ENCODE data around the gene FBXW7.

FBXW7 gene

DNA sequence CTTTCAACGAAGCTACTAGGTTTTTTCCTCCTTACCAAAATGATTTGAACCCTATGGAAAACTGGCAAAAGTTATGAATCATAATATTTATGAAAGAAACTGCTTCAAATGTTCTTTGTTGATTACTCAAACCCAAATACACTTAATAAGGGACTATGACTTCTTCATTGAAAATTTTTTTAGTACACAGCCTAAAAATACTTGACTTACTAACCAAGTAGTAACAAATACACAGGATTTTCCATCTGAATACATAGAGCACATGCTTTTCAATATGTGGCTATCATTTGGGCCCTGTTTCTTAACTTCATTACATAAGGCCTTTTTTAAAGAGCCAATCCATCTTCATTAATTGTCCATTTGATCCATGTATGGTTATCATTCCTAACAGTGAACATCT lies 171.5 kb downstream of the FBXW7 start:
- DNase-seq: no peak

DNA sequence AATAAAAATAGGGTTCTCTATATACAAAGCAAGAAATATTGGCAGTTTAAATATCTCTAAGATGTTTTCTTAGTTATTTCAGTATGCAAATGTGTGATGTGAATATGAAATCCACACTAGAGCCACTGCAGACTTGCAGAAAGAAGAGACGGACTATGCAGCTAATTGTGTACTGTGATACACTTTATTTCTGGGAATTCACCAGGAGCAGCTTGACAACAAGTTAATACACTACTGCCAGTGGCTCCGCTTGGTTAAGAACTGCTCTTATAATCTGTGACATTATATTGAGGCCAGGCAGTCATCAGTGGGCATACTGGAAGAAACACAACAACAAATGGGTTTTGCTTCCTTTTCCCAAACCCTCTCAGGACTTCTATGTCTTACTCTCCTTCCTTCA lies 172.0 kb downstream of the FBXW7 start:
- DNase-seq: no peak

DNA sequence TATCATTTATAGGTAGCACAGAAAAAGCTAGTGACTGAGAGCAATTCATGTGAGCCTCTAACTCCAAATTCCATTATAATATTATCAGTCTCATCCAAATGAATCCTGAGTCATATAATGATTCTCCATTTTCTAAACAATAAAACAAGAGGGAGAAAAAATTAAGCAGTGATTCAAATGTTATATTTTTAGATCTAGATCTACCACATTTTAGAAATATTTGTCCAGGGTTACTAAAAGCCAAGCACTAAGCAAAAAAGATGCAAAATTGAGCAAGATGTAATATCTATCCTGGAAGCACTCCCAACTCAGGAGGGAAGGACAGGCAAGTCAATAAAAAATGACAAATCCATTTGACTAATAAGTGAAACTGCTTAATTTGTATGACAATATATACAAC lies 172.8 kb downstream of the FBXW7 start:
- no peak for DNase-seq

DNA sequence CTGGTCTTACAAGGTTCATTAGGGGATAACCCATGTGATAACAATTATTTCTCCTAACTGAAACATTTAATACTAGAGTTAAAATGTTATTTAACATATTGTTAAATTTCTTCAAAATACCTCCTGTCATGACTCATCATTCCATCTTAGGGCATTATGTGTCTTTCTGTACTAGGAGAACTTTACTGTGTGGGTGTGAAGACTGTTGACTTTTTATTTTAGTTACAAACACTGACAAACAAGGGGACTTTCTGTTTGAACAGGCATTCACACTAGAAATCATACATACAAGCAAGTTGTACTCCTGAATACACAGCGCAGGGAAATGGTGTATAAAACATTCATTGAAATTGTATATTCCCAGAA lies 175.9 kb downstream of the FBXW7 start:
- no peak for DNase-seq

DNA sequence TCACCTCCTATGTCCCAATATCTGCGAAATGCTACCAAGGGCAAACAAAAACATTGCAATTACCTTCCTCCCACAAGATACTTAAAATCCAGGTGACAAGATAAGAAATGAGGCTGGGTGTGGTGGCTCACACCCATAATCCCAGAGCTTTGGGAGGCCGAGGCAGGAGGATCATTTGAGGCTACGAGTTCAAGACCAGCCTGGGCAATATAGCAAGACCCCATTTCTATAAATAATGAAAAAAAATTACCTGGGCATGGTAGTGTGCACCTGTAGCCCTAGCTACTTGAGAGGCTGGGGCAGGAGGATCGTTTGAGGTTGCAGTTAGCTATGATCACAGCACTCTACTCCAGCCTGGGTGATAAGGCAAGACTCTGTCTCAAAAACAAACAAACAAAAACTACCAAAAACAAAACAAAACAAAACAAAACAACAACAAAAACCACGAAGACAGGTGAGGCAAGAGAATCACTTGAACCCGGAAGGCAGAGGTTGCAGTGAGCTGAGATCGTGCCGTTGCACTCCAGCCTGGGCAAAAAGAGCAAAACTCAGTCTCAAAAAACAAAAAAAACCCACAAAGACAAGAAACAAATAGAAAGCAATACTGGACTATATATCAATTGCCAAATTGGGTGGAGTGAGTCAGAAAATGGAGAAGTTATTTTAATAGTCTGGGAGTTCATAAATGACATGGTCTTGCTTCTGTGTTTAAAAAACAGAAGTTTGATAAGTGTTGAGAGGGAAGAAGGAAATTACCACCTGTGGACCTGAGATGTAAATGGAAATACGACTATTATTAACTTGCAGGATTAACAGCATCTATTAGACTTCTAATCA lies 176.5 kb downstream of the FBXW7 start:
- no peak for DNase-seq

DNA sequence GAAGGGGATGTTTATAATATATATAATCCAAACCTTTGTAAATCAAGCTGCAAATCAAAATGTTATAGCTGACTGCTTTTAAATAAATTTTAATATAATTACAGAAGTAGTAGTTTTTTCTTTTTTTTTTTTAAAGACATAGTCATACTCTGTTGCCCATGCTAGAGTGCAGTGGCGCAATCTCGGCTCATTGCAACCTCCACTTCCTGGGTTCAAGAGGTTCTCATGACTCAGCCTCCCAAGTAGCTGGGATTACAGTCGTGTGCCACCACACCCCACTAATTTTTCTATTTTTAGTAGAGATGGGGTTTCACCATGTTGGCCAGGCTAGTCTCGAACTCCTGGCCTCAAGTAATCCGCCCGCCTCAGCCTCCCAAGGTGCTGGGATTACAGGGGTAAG lies 178.7 kb downstream of the FBXW7 start:
- DNase-seq: no peak

DNA sequence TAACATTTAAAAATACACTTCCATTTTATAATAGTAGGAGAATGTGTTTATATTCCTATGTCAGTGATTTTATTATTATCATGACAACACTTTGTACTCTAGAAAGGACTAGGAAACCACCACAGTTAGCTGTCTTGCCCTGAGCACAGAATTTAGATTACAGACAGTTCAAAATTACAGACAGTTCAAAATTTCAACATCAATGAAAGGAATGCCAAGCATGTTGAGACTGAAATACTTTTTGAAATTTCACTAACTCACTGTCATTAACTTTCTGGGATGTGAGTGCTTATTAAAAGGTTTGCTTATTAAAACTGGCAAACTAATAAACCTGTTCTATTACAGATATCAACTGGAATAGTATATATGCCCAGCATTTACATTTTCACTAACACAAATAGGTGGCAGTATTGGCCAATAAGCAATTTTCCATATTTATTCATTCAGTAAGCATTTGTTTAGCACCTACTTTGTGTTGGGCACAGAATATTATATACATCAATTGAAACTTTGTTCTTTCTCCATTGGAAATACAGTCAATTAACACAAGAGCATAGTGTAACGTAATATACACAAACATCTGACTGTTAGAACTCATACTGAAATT lies 179.4 kb downstream of the FBXW7 start:
- DNase-seq: no peak

DNA sequence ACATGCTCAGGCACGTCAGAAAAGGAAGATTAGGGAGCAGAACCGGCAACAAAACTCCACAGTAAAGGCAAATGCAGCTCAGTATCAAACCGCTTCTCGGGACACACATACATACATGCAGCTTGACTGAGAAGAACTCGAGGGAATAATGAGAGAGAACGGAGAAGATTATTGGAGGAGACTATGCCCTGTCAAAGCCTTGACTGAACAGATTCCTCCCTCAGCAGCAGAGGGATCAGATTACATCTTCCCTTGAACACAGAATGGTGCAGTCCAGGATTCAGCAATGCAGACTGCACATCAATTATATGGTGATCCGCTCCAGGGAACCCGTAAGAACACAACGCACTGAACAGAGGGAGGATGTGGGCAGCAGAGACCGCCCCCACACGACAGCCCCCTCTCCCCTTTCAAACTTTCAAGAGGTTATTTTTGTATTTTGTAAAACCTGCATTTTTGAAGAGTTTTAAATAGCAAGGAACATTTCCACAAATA lies 183.2 kb downstream of the FBXW7 start:
- DNase-seq: no peak

DNA sequence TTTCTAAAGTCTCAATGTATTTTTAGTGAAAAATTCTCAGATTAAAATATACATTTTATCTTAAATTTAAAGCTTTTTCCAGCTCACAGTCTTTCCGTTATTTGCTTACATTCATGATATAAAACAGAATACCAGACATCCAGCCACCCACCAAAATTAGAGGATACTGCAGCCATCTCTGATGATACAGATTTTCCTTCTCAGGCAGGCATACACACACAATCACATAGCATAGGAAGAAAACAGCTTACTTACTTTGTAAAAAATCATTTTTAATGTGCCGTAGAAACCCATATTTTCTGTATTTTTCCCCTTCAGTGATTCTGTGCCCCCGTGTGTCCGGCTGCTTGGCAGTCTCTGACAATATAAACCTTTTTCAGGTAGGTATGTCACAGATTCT lies 183.7 kb downstream of the FBXW7 start:
- no peak for DNase-seq

DNA sequence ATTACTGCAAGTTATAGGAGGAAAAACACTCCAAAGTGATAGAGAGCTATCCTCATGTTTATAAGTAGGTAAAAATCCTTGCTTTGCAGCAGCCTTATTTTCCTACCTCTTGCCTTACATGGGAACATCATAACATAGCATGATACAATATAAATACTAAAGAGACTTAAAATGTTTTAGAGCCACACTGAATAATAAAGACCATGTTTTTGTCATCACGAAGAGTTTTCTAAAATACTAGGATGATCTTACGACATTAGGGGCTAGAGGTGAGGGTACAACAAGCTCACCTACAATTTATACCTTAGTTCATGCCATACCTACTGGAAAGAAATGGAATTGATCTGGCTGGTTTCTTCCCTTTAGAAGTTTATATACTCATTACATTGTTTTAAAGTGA lies 184.8 kb downstream of the FBXW7 start:
- DNase-seq: no peak

DNA sequence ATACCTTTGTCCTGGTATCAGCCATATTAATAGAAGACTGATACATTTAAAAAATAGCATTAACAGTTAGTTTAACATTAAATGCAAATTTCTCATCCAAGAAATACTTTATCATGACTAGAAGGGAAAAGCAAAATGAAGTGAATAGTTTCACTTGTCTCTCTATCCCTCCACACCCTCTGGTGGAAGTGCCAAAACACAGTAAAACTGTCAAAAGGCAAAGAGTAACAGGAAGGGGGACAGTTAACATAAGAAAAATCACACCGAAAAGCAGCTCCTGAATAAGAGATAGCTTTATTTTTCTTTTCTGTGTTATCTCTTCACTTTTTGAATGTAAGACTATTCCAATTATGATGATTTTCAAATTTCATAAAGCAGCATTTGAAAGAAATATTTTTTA lies 187.2 kb downstream of the FBXW7 start:
- DNase-seq: no peak

DNA sequence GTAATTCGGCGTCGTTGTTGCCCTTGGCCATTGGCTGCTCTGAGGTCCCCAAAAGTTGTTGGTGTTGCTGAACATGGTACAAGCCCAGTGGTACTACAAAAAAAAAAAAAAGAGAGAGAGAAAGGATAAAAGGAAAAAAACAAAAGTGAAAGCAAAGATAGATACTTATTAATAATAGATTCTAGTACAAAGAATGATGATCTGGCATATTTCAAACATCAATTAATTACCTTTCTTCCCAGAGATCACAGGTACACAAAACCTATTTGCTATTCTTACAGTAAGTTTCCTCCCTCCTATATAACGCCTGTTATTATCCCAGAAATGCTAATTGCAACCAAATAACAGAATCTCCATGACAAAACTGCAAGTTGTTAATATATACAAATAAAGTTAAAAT lies 188.9 kb downstream of the FBXW7 start:
- DNase-seq: no peak

DNA sequence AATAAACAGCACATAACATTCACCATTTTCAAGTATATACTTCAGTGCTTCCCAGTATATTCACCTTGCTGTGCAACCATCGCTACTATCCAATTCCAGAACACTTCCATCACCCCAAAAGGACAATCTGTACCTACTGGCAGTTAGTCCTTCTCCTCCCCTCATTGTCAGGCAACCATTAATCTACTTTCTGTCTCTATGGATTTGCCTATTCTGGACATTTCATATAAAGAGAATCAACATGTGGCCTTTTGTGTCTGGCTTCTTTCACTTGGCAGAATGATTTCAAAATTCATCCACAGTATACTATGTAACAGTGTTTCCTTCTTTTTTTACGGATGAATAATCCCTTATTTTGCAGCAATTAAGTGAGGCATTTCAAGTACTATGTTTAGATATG lies 189.4 kb downstream of the FBXW7 start:
- no peak for DNase-seq

DNA sequence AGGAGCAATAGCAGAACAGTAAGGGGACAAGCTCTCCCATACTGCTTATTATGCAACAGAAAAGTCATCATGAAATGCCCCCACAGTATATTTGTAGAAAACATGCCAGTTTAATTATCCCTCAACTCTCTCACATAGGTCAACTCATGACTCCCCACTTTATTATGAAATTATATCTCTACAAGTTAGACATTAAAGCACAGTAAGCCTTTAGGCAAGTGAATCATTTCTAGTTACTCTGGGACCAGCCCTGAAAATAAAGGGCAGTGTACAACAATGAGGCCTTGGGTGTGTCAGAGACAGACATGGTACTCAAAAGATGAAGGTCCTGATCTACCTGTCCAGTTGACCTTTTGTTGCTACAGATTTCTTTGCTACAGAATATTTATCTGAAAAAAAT lies 191.9 kb downstream of the FBXW7 start:
- no peak for DNase-seq

DNA sequence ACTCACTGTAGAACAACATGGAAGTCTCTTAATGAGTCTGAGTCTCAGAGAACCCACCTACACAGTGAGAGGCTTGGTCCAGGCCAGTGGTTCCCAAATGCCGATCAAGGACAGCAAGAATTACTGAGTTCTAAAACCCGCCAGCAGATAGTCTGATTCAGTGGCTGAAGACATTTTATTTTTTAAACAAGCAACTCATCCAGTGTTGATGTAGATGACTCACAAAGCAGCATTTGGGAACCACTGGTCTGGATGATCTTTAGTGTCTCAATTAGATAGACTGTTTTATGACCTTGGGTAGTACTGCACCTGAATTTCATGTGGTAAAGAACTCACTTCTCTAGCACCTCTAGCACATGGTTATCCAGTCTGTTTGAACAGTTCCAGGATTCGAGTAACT lies 193.6 kb downstream of the FBXW7 start:
- no peak for DNase-seq

DNA sequence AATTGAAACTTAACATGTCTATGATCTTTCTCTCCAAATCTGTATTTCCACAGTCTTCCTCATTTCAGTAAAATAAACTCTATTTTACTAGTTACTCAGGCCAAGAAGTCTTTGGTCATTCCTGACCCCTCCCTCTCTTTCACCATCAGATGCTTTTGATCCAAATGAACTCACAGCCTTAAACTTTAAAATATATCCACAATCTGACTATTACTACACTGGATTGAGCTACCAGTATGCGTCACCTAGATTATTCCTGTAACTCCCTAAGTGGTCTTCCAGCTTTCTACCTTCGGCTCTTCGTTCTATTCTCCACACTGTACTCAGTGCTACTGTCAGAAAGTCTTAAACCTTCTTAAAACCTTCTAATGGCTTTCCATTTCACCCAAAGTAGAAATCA lies 195.1 kb downstream of the FBXW7 start:
- DNase-seq: no peak

DNA sequence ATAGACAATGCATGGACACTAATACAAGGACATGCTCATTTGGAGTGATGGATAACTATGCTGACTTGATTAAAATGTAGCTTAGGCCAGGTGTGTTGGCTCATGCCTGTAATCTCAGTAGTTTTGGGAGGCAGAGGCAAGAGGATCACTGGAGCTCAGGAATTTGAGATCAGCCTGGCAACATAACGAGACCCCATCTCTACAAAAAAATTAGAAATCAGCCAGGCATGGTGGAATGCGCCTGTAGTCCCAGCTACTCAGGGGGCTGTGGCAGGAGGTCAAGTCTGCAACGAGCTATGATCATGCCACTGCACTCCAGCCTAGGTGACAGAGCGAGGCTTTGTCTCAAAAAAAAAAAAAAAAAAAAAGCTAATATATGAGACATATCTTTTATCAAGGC lies 196.3 kb downstream of the FBXW7 start:
- DNase-seq: no peak

DNA sequence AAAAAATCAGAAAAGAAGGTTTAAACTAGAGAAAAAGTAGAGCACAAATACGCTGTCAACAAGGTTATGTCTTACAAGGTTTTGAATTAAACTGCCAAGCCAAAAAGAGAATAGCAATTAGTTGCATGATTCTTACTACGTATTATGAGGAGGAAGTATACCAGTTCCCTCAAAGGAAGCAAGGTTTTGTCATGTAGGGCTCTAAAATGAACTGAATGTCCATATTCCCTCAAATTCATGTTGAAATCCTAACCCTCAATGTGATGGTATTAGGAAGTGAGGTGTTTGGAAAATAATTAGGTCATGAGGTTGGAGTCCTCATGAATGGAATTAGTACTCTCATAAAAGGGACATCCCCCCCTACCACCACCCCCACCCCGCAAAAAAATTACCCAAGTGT lies 201.0 kb downstream of the FBXW7 start:
- DNase-seq: no peak

DNA sequence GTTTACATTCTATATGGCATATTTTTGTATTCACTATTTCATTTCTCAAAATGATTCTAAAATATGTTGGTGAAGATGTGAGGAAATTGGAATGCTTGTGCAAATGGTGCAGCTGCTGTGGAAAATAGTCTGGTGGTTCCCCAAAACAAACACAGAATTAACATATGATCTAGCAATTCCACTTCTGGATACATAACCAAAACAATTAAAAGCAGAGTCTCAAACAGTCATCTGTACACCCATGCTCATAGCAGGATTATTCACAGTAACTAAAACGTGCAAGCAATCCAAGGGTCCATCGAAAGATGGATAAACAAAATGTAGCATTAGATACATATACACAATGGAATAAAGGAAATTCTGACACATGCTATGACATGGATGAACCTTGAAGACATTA lies 204.8 kb downstream of the FBXW7 start:
- no peak for DNase-seq

DNA sequence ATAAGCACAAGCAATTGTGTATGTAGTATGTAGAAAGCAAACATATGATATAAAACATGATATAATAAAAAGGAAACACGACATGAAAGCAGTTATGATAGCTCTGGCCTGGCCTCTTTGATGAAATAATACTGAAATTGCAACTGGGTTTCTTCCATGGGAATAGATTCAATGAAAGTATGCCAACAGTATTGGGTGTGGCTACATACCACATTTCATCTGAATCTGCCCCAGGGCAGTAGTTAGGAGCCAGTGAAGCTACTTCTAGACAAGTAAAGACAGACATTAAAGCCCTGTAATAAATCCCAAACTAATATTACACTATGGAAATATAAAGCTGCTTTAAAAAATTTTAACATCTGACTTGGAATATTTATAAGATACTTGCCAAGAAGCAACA lies 207.3 kb downstream of the FBXW7 start:
- DNase-seq: no peak

DNA sequence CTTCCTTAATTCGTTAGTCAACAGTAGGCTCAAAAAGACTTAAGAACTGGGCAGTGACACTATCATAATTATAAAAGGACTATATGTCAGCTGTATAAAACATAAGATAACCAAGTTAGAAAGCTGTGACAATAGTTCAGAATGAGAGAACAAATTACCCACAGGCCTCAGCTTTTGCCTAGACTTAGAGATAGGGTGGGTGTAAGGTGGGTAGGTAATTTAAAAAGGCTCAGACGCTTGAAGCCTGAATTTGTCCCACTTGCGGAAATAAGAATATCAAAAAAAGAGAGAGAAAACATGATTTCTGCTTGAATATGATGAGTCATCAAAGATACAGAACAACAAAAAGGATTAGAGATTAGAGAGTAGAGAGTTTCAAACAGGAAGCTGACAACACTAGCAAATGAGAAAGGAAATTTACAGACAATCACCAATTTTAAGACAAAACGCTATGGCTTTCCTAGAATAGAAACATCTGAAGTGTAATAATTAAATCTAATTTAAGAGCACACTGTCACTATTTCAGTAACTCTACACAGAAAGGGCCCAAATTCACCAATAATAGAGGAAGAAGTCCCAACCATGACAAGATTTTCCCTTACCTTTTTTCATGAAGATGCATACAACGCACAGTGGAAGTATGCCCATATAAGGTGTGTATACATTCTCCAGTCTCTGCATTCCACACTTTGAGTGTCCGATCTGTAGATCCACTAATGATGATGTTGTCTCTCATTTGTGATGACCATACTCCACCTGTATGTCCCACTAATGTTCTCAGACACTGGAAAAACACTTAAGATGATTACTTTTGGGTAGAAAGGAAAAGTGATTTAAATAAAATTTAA lies 208.1 kb downstream of the FBXW7 start:
- DNase-seq: no peak

DNA sequence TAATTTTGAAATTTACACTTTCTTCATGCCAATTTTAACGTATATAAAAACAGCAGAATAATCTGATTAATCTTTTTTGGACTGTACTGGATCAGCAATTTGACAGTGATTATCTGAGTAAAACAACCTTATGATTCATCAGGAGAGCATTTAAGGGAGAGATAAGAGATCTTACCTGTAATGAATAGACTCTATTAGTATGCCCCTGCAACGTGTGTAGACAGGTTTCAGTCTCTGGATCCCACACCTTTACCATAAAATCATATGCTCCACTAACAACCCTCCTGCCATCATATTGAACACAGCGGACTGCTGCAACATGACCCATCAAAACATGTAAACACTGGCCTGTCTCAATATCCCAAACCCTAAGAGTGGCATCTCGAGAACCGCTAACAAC lies 210.1 kb downstream of the FBXW7 start:
- no peak for DNase-seq

DNA sequence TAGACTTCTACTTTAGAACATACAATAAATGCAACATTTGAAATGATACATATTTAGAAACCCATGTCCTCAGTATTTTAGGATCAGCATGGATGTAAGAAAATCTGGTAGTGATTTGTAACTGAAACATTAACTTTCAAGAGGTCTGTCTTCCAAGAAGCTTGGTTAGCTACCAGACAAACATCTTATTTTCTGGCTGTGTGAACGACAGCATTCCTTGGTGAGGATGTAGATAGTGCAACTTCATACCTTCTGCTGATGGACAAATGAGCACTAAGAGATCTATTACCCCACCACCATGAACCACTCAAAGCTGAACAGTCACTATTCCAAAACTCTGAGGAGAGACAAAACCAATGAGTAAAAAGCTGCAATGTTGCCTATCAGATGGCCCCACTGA lies 212.7 kb downstream of the FBXW7 start:
- DNase-seq: no peak

DNA sequence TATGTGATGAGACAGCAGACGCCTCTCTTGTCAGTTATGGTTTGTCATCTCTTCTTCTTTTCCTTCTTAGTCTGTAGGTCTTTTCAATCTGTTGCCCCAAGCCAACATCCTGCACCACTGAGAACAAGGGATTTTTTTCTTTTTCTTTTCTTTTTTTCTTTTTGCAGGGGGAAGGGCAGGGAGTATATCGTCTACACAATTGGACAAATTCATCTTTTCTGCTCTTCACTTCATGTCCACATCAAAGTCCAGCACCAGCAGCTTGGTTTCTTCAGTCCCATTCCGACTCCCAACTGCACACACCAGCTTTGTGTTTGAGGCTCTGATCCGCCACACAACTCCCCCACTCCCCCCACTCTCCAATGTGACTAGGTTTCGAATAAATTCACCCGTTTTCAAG lies 213.2 kb downstream of the FBXW7 start:
- DNase-seq: no peak
